HG03575 (cell line): ENCODE measurements around the gene CCDC33.

ENCODE experiments used
- ATAC-seq: cut with Tn5 transposase; IDR thresholded peaks from one replicate; pipeline ENCODE4 v1.9.1; 2021; ENCODE audit not compliant: unreplicated experiment, insufficient number of reproducible peaks, low FRiP score; ENCODE audit errors: extremely low read depth

CCDC33 gene

GRCh38 chr15:74207652-74208440, 28.3 kb upstream of the CCDC33 start:
- no peak for ATAC-seq

GRCh38 chr15:74208496-74208895, 27.6 kb upstream of the CCDC33 start:
- no peak for ATAC-seq

- no peak for ATAC-seq
Observed at GRCh38 chr15:74208901-74209559, 27.1 kb upstream of the CCDC33 start.

GRCh38 chr15:74209560-74209958, 26.6 kb upstream of the CCDC33 start:
- no peak for ATAC-seq

GRCh38 chr15:74209997-74210671, 26.0 kb upstream of the CCDC33 start:
- ATAC-seq: no peak

GRCh38 chr15:74210729-74211128, 25.4 kb upstream of the CCDC33 start:
- ATAC-seq: no peak

GRCh38 chr15:74211656-74212055, 24.5 kb upstream of the CCDC33 start:
- no peak for ATAC-seq

GRCh38 chr15:74212494-74212893, 23.6 kb upstream of the CCDC33 start:
- ATAC-seq: no peak

GRCh38 chr15:74213858-74214284, 22.3 kb upstream of the CCDC33 start:
- no peak for ATAC-seq

- ATAC-seq: no peak
Observed at GRCh38 chr15:74214324-74215021, 21.7 kb upstream of the CCDC33 start.

GRCh38 chr15:74215958-74216357, 20.2 kb upstream of the CCDC33 start:
- no peak for ATAC-seq

- no peak for ATAC-seq
Observed at GRCh38 chr15:74216949-74217348, 19.2 kb upstream of the CCDC33 start.

- ATAC-seq: no peak
Observed at GRCh38 chr15:74217907-74218885, 17.9 kb upstream of the CCDC33 start.

- ATAC-seq: no peak
Observed at GRCh38 chr15:74220475-74221248, 15.5 kb upstream of the CCDC33 start.

- ATAC-seq: no peak
Observed at GRCh38 chr15:74221399-74222239, 14.5 kb upstream of the CCDC33 start.

- ATAC-seq: no peak
Observed at GRCh38 chr15:74222240-74223119, 13.6 kb upstream of the CCDC33 start.
